Skeletal muscle tissue (tissue), 4 donors: ENCODE results near the gene CDH2. TPM values are rescaled to one million over a fixed set of nuclear protein-coding genes. Genes with fewer than 3 reads are reported as not detected.

Experiments used
- H3K27ac ChIP-seq: one replicate; pipeline ENCODE4 v1.7.0; 2013; ENCODE audit warnings: mild to moderate bottlenecking, low read depth, low read length, inconsistent platforms
- H3K27me3 ChIP-seq, 3 donors: one replicate each; pipeline ENCODE4 v1.7.0; 2013; ENCODE audit warnings: low read length in 3 of 3; ENCODE audit not compliant: control insufficient read depth in 3 of 3, insufficient read depth in 3 of 3
- H3K36me3 ChIP-seq, 3 donors: one replicate each; pipeline ENCODE4 v1.7.0; 2013; ENCODE audit warnings: low read length in 3 of 3; ENCODE audit not compliant: control insufficient read depth in 3 of 3, insufficient read depth in 3 of 3
- H3K4me1 ChIP-seq, 3 donors: one replicate each; pipeline ENCODE4 v1.7.0; 2013; ENCODE audit warnings: low read length in 3 of 3, mild to moderate bottlenecking in 3 of 3; ENCODE audit not compliant: control insufficient read depth in 3 of 3, insufficient read depth in 3 of 3
- H3K4me3 ChIP-seq, 3 donors: one replicate each; pipeline ENCODE4 v1.7.0; 2013; ENCODE audit warnings: low read length in 3 of 3
- H3K9ac ChIP-seq, 3 donors: one replicate each; pipeline ENCODE4 v1.7.0; 2013; ENCODE audit warnings: low read length in 3 of 3, mild to moderate bottlenecking in 3 of 3, moderate library complexity in 2 of 3, low read depth in 1 of 3
- H3K9me3 ChIP-seq, 3 donors: one replicate each; pipeline ENCODE4 v1.7.0; 2013; ENCODE audit warnings: low read length in 3 of 3; ENCODE audit not compliant: control insufficient read depth in 3 of 3
- total RNA-seq: library from RNA; depleted of rRNA; stranded (reverse); fragments of >200 nt; gene quantifications from one replicate; pipeline ENCODE4 v1.2.3, GENCODE V29; 2014
- donor health status: Osteomylitis.

The CDH2 gene
- total RNA-seq, 1 donor from 2014 or later, result 4.7 TPM

GRCh38 chr18:28132084-28132483, 44.8 kb downstream of the CDH2 start:
- Histone ChIP-seq H3K27me3 (no peaks in the 10 kb centered on the region), H3K36me3 (no peaks in the 10 kb centered on the region), H3K9me3 (no peaks in the 10 kb centered on the region), H3K4me1 (no peaks in the 10 kb centered on the region), H3K27ac (no peak overlapping the region), H3K4me3 (no peak overlapping the region), H3K9ac (no peak overlapping the region)

- Histone ChIP-seq H3K36me3 (no peaks in the 10 kb centered on the region), H3K4me1 (no peaks in the 10 kb centered on the region), H3K27ac (no peak overlapping the region), H3K27me3 (no peaks in the 10 kb centered on the region), H3K9ac (no peak overlapping the region), H3K9me3 (no peaks in the 10 kb centered on the region), H3K4me3 (no peak overlapping the region)
Measured at GRCh38 chr18:28128659-28128980, 48.3 kb downstream of the CDH2 start.

GRCh38 chr18:28127763-28128658, 48.9 kb downstream of the CDH2 start:
- Histone ChIP-seq H3K36me3 (no peaks in the 10 kb centered on the region), H3K9ac (no peak overlapping the region), H3K27me3 (no peaks in the 10 kb centered on the region), H3K27ac (no peak overlapping the region), H3K4me3 (no peak overlapping the region), H3K9me3 (no peaks in the 10 kb centered on the region), H3K4me1 (no peaks in the 10 kb centered on the region)

GRCh38 chr18:28127228-28127627, 49.7 kb downstream of the CDH2 start:
- no peaks in the 10 kb centered on the region for H3K9me3 ChIP-seq
- no peaks in the 10 kb centered on the region for H3K4me1 ChIP-seq
- H3K4me3 ChIP-seq, result no peak overlapping the region
- no peaks in the 10 kb centered on the region for H3K27me3 ChIP-seq
- no peak overlapping the region for H3K27ac ChIP-seq
- no peaks in the 10 kb centered on the region for H3K36me3 ChIP-seq
- no peak overlapping the region for H3K9ac ChIP-seq

GRCh38 chr18:28126768-28127167, 50.2 kb downstream of the CDH2 start:
- no peak overlapping the region for H3K4me3 ChIP-seq
- no peaks in the 10 kb centered on the region for H3K9me3 ChIP-seq
- no peaks in the 10 kb centered on the region for H3K27me3 ChIP-seq
- no peaks in the 10 kb centered on the region for H3K4me1 ChIP-seq
- H3K9ac ChIP-seq, result no peak overlapping the region
- no peak overlapping the region for H3K27ac ChIP-seq
- no peaks in the 10 kb centered on the region for H3K36me3 ChIP-seq

GRCh38 chr18:28125051-28125450, 51.9 kb downstream of the CDH2 start:
- H3K27ac ChIP-seq, result no peak overlapping the region
- no peaks in the 10 kb centered on the region for H3K36me3 ChIP-seq
- H3K27me3 ChIP-seq, result no peaks in the 10 kb centered on the region
- H3K9me3 ChIP-seq, result no peaks in the 10 kb centered on the region
- H3K4me3 ChIP-seq, result no peak overlapping the region
- no peaks in the 10 kb centered on the region for H3K4me1 ChIP-seq
- H3K9ac ChIP-seq, result no peak overlapping the region

- H3K27ac ChIP-seq, result no peak overlapping the region
- no peaks in the 10 kb centered on the region for H3K27me3 ChIP-seq
- no peaks in the 10 kb centered on the region for H3K9me3 ChIP-seq
- no peak overlapping the region for H3K9ac ChIP-seq
- no peaks in the 10 kb centered on the region for H3K36me3 ChIP-seq
- no peaks in the 10 kb centered on the region for H3K4me1 ChIP-seq
- H3K4me3 ChIP-seq, result no peak overlapping the region
Measured at GRCh38 chr18:28124131-28125029, 52.5 kb downstream of the CDH2 start.

GRCh38 chr18:28123401-28124030, 53.4 kb downstream of the CDH2 start:
- H3K4me1 ChIP-seq, result no peaks in the 10 kb centered on the region
- H3K27ac ChIP-seq, result no peak overlapping the region
- H3K27me3 ChIP-seq, result no peaks in the 10 kb centered on the region
- no peak overlapping the region for H3K9ac ChIP-seq
- H3K9me3 ChIP-seq, result no peaks in the 10 kb centered on the region
- no peaks in the 10 kb centered on the region for H3K36me3 ChIP-seq
- H3K4me3 ChIP-seq, result no peak overlapping the region

GRCh38 chr18:28120828-28121515, 56.0 kb downstream of the CDH2 start:
- Histone ChIP-seq H3K36me3 (no peaks in the 10 kb centered on the region), H3K9me3 (no peaks in the 10 kb centered on the region), H3K9ac (no peak overlapping the region), H3K27ac (no peak overlapping the region), H3K4me1 (no peaks in the 10 kb centered on the region), H3K4me3 (no peak overlapping the region), H3K27me3 (no peaks in the 10 kb centered on the region)
